ENCODE data around the gene P3H4. TPM values are rescaled to one million over a fixed set of nuclear protein-coding genes. Genes with fewer than 3 reads are reported as not detected.
"Not testable (repeated sequence)": the region's sequence is repeated elsewhere in the genome, so short reads cannot be mapped to it uniquely, and the experiment has no call there.

The P3H4 gene
- total RNA-seq, 1 donor from 2014 or later = 30.4 TPM

DNA sequence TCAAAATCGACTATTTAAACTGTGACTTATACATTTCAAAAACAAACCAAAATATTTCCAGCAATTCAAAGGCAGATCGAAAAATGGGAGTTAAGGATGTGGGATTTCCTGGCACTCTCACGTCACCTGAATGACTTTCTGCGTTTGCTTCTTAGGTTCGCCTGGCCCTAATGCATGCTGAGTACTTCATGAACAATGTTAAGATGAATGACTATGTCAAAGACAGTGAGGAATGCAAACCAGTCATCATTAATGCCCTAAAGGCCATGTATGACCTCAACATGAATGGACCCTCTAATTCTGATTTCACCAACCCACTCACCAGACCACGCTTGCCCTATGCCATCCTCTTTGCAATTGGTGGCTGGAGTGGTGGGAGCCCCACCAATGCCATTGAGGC is 33.2 kb upstream of the P3H4 start:
- no peak for DNase-seq (ENCODE audit: low spot score, unreplicated experiment)
- Mint-ChIP-seq H3K4me1 (ENCODE audit: low read depth) (no peaks in the 10 kb centered on the region), H3K27me3 (no peaks in the 10 kb centered on the region), H3K9me3 (ENCODE audit: low read depth) (no peaks in the 10 kb centered on the region), H3K36me3 (ENCODE audit: insufficient read depth) (no peaks in the 10 kb centered on the region), H3K27ac (no peak overlapping the region), H3K4me3 (ENCODE audit: low read depth) (no peak overlapping the region)
- TF ChIP-seq CTCF (IDR thresholded peaks at IDR 0.05; ENCODE audit: unreplicated experiment) = no peak

- not testable (repeated sequence) for H3K9me3 Mint-ChIP-seq (ENCODE audit: low read depth); H3K27ac Mint-ChIP-seq
Observed at GRCh38 chr17:41840781-41841180, 29.0 kb upstream of the P3H4 start.

DNA sequence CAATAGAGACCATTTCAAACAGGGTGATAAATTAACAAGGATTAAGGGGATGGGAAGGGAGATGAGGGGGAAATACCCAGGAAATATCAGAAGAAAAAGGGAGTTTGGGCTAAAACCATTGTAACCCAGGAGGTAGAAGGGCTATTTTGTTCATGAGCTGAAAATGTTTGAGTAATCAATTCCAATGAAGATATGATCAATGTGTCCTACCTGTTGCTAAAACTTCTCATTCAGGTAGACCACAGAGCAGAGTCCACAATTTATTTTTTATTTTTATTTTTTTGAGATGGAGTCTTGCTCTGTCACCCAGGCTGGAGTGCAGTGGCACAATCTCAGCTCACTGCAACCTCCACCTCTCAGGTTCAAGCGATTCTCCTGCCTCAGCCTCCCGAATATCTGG is 27.7 kb upstream of the P3H4 start:
- H3K9me3 Mint-ChIP-seq (ENCODE audit: low read depth); H3K27ac Mint-ChIP-seq; DNase-seq (ENCODE audit: low spot score, unreplicated experiment); H3K27me3 Mint-ChIP-seq; H3K36me3 Mint-ChIP-seq (ENCODE audit: insufficient read depth); H3K4me3 Mint-ChIP-seq (ENCODE audit: low read depth); H3K4me1 Mint-ChIP-seq (ENCODE audit: low read depth): not testable (repeated sequence)

More at GRCh38 chr17:41840781-41841180, 29.0 kb upstream of the P3H4 start:
- H3K4me3 Mint-ChIP-seq (ENCODE audit: low read depth); H3K36me3 Mint-ChIP-seq (ENCODE audit: insufficient read depth); DNase-seq (ENCODE audit: low spot score, unreplicated experiment); H3K27me3 Mint-ChIP-seq; H3K4me1 Mint-ChIP-seq (ENCODE audit: low read depth): not testable (repeated sequence)

DNA sequence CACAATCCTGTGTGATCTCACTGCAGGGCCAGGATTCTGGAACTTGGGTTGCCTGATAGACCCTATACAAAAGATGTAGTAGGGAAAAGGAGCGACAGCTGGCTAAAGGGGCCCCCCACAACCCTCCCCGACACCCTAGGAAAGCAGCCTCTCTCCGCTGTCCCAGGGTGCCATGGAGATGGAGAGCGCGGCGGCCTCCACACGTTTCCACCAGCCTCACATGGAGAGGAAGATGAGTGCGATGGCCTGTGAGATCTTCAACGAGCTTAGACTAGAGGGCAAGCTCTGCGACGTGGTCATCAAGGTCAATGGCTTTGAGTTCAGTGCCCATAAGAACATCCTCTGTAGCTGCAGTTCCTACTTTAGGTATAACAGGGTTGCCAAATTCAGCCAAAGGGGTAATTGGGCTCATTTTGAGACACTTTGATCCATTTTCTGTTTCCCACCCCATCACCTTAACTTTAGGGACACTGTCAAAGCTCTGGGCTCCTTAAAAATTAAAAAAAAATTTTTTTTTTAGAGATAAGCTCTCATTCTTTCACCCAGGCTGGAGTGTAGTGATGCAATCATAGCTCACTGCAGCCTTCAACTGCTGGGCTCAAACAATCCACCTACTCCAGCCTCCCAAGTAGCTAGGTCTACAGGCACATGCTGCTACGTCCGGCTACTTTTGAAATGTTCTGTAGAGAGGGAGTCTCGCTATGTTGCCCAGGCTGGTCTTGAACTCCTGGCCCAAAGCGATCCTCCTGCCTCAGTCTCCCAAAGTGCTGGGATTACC is 26.2 kb upstream of the P3H4 start, which contains the start of gene KLHL10:
Gene KLHL10, plus strand, starts transcription at position 65 of the 778 bp plus-strand sequence. Its CDS starts 108 bp downstream, at position 173.
- DNase-seq (ENCODE audit: low spot score, unreplicated experiment) = no peak
- no peak for TF ChIP-seq CTCF (IDR thresholded peaks at IDR 0.05; ENCODE audit: unreplicated experiment)
- H3K9me3 Mint-ChIP-seq (ENCODE audit: low read depth) = no peaks in the 10 kb centered on the region
- H3K27ac Mint-ChIP-seq = no peak within 1 kb of the TSS
- peaks cover 3% of the 10 kb centered on the region for H3K27me3 Mint-ChIP-seq
- H3K36me3 Mint-ChIP-seq (ENCODE audit: insufficient read depth) = no peaks in the 10 kb centered on the region
- peaks cover 6% of the 10 kb centered on the region for H3K4me1 Mint-ChIP-seq (ENCODE audit: low read depth)
- peak within 1 kb of the TSS; percentile 86 for H3K4me3 Mint-ChIP-seq (ENCODE audit: low read depth)

- H3K9me3 Mint-ChIP-seq (ENCODE audit: low read depth) = no peaks in the 10 kb centered on the region
- peak overlapping the region; percentile 74 for H3K27ac Mint-ChIP-seq
- H3K36me3 Mint-ChIP-seq (ENCODE audit: insufficient read depth) = peaks cover 3% of the 10 kb centered on the region
- peak overlapping the region; percentile 86 for H3K4me3 Mint-ChIP-seq (ENCODE audit: low read depth)
- H3K4me1 Mint-ChIP-seq (ENCODE audit: low read depth) = peaks cover 6% of the 10 kb centered on the region
- DNase-seq (ENCODE audit: low spot score, unreplicated experiment) = no peak
- H3K27me3 Mint-ChIP-seq = peaks cover 3% of the 10 kb centered on the region
- no peak for TF ChIP-seq CTCF (IDR thresholded peaks at IDR 0.05; ENCODE audit: unreplicated experiment)
Observed at GRCh38 chr17:41836550-41837196, 24.9 kb upstream of the P3H4 start.

DNA sequence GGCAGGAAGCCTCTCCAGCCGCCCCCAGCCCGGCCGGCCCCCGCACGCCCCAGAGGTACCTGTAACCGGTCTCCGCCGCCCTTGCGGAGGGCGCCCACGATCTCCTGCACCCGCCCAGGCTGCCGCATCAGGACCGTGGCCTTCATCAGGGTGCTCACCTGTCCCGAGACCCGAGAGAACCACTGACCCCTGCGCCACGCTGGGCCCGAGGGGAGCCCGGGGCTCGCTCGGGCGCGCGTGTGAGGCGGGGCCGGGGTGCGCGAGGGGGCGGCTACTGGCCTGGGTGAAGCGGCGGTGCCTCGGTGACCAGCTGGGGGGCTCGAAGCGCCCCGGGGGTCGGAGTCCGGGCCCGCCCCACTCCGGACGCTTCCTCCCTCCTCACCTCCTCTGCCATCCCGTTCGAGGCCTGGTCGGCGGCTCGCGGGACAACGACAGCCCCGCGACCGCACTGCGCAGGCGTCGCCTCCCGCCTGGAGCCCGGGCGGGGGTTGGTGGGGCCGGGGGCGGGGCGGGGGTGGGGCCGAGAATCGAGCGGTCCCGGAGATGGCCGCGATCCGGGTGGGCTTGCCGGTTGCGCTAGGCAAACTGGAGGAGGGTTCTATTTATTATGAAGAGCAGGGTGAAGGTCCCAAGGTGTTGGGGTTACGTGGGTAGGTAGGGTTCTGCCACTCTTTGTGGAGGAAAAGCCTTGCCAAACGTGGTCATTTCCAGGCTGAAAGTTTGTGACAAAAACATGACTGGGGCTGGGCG is 24.2 kb upstream of the P3H4 start, which contains the start of gene NT5C3B:
Gene NT5C3B, minus strand, starts transcription at position 433 of the 750 bp plus-strand sequence. Its CDS starts 39 bp downstream, at position 394.
- Mint-ChIP-seq H3K9me3 (ENCODE audit: low read depth) (no peaks in the 10 kb centered on the region), H3K4me3 (ENCODE audit: low read depth) (peak within 1 kb of the TSS; percentile 86), H3K36me3 (ENCODE audit: insufficient read depth) (peaks cover 5% of the 10 kb centered on the region), H3K27me3 (peaks cover 3% of the 10 kb centered on the region), H3K27ac (peak within 1 kb of the TSS; percentile 74), H3K4me1 (ENCODE audit: low read depth) (peaks cover 6% of the 10 kb centered on the region)
- TF ChIP-seq CTCF (IDR thresholded peaks at IDR 0.05; ENCODE audit: unreplicated experiment) = no peak
- peak; percentile 52 for DNase-seq (ENCODE audit: low spot score, unreplicated experiment)

Measured in progenitor cell of endocrine pancreas (in vitro differentiated cells).